IPS-18c (cell line): ENCODE results near the gene RAB3B.
"Not testable (repeated sequence)": the region's sequence is repeated elsewhere in the genome, so short reads cannot be mapped to it uniquely, and the experiment has no call there.

Experiments used
- H3K4me3 ChIP-seq: 2 replicates; pipeline ENCODE4 v1.7.0; 2013; ENCODE audit warnings: low read depth, mild to moderate bottlenecking, low read length, moderate library complexity; ENCODE audit not compliant: insufficient read depth
- H3K9me3 ChIP-seq: one replicate; pipeline ENCODE4 v1.6.1; 2013; ENCODE audit warnings: mild to moderate bottlenecking, low read length, moderate library complexity; ENCODE audit not compliant: control insufficient read depth, insufficient read depth

RAB3B gene

GRCh38 chr1:51908499-51908898 lies 82.0 kb downstream of the RAB3B start:
- Histone ChIP-seq H3K4me3 (no peak overlapping the region), H3K9me3 (no peaks in the 10 kb centered on the region)

- no peaks in the 10 kb centered on the region for H3K9me3 ChIP-seq
Observed at GRCh38 chr1:51907079-51907702, 83.3 kb downstream of the RAB3B start.

GRCh38 chr1:51906306-51907078 lies 84.0 kb downstream of the RAB3B start:
- Histone ChIP-seq H3K4me3 (no peak overlapping the region), H3K9me3 (peaks cover 2% of the 10 kb centered on the region)

More at GRCh38 chr1:51907079-51907702, 83.3 kb downstream of the RAB3B start:
- no peak overlapping the region for H3K4me3 ChIP-seq

- peaks cover 2% of the 10 kb centered on the region for H3K9me3 ChIP-seq
- H3K4me3 ChIP-seq = no peak overlapping the region
Observed at GRCh38 chr1:51902456-51902855, 88.0 kb downstream of the RAB3B start.

GRCh38 chr1:51901151-51901550 lies 89.3 kb downstream of the RAB3B start:
- H3K9me3 ChIP-seq = peaks cover 2% of the 10 kb centered on the region
- no peak overlapping the region for H3K4me3 ChIP-seq

GRCh38 chr1:51899022-51899421 lies 91.5 kb downstream of the RAB3B start:
- Histone ChIP-seq H3K9me3 (peaks cover 2% of the 10 kb centered on the region), H3K4me3 (no peak overlapping the region)

- H3K4me3 ChIP-seq = no peak overlapping the region
- peaks cover 2% of the 10 kb centered on the region for H3K9me3 ChIP-seq
Observed at GRCh38 chr1:51898090-51898734, 92.3 kb downstream of the RAB3B start.

- Histone ChIP-seq H3K9me3 (peaks cover 2% of the 10 kb centered on the region), H3K4me3 (no peak overlapping the region)
Observed at GRCh38 chr1:51897699-51898031, 92.8 kb downstream of the RAB3B start.

- H3K9me3 ChIP-seq, H3K4me3 ChIP-seq: not testable (repeated sequence)
Observed at GRCh38 chr1:51894748-51895147, 95.8 kb downstream of the RAB3B start.

GRCh38 chr1:51878616-51879336 lies 111.7 kb downstream of the RAB3B start, which contains the start of gene NRDC:
Gene NRDC (minus strand): TSS chr1:51878727. CDS start chr1:51878615, 112 bp downstream.
- Histone ChIP-seq H3K9me3 (no peaks in the 10 kb centered on the region), H3K4me3 (peak within 1 kb of the TSS; percentile 86)

GRCh38 chr1:51878308-51878615 lies 112.2 kb downstream of the RAB3B start:
- Histone ChIP-seq H3K4me3 (peak overlapping the region; percentile 86), H3K9me3 (no peaks in the 10 kb centered on the region)

GRCh38 chr1:51877434-51878307 lies 112.8 kb downstream of the RAB3B start:
- H3K9me3 ChIP-seq = no peaks in the 10 kb centered on the region
- peak overlapping the region; percentile 86 for H3K4me3 ChIP-seq

- Histone ChIP-seq H3K9me3 (no peaks in the 10 kb centered on the region), H3K4me3 (no peak overlapping the region)
Observed at GRCh38 chr1:51875836-51876235, 114.7 kb downstream of the RAB3B start.

GRCh38 chr1:51875291-51875772 lies 115.2 kb downstream of the RAB3B start:
- no peak overlapping the region for H3K4me3 ChIP-seq

GRCh38 chr1:51873270-51873669 lies 117.2 kb downstream of the RAB3B start:
- not testable (repeated sequence) for H3K9me3 ChIP-seq, H3K4me3 ChIP-seq

More at GRCh38 chr1:51875291-51875772, 115.2 kb downstream of the RAB3B start:
- H3K9me3 ChIP-seq = no peaks in the 10 kb centered on the region

- no peak overlapping the region for H3K4me3 ChIP-seq
- no peaks in the 10 kb centered on the region for H3K9me3 ChIP-seq
Observed at GRCh38 chr1:51871351-51871975, 119.0 kb downstream of the RAB3B start.
